GM21825 (cell line): ENCODE data around the gene PLBD2.

ENCODE experiments used
- ATAC-seq: cut with Tn5 transposase; IDR thresholded peaks from one replicate; pipeline ENCODE4 v1.9.1; 2021; ENCODE audit warnings: mild to moderate bottlenecking, moderate library complexity; ENCODE audit not compliant: unreplicated experiment

The PLBD2 gene

DNA sequence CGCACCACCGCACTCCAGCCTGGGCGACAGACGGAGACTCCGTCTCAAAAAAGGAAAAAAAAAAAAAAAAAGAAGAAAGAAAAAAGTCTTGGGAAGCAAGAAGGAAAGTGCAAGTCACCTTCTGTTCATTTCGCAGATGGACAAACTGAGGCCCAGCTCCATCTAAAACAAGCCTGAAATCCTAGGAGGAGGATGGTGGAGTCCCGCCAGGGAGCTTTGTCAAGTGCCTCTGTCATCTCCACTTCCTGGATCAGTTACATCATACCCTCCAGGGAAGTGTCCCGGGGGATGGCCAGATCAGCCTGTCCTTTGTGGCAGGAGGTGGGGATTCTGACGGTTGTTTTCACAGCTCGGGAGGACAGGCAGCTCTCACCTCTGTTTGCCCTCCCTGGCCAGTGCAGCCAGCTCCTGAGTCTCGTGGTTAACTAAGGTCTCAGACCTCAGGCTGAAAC lies 55.1 kb downstream of the PLBD2 start:
- no peak for ATAC-seq

DNA sequence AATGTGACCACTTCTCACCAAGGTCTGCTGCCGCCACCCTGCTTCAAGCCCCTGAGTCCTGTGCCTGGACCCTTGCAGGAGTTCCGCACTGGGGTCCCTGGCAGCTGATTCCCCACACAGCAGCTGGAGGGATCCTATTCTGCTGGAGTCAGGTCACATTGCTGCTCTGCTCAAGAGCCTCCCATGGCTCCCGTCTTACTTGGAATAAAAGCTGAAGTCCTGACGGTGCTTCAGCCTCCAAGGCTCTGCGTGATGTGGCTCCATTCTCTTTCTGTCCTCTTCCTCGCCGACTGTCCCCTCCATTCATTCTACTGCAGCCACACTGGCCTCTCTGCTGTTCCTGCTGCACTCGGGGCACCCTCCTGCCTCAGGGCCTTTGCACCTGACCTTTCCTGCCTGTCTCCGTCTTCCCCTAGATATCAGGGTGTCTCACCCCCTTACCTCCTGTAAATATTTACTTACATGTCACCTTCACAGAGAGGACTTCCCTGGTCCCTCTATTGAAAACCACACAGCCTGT lies 56.2 kb downstream of the PLBD2 start:
- no peak for ATAC-seq

DNA sequence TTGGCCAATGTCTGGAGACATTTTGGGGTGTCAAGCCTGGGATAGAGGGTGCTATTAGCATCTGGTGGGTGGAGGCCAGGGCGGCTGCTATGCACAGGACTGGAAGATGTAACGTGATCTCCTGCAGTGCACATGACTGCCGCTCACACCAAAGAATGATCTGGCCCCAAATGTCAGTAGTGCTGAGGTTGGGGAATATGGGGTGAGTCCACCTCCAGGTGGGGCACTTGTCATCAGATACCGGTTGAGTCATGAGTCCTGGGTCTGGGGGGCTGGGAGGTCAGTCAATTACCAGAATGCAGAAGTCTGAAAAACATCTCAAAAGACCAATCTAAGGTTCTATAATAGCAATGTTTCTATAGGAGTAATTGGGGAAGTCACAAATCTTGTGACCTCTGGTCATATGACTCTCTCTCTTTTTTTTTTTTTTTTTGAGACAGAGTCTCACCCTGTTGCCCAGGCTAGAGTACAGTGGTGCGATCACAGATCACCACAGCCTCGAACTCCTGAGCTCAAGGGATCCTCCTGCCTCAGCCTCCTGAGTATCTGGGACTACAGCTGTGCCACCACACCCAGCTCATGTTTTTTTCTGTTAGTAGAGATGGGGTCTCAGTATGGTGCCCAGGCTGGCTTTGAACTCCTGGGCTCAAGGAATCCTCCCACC lies 57.8 kb downstream of the PLBD2 start:
- no peak for ATAC-seq

DNA sequence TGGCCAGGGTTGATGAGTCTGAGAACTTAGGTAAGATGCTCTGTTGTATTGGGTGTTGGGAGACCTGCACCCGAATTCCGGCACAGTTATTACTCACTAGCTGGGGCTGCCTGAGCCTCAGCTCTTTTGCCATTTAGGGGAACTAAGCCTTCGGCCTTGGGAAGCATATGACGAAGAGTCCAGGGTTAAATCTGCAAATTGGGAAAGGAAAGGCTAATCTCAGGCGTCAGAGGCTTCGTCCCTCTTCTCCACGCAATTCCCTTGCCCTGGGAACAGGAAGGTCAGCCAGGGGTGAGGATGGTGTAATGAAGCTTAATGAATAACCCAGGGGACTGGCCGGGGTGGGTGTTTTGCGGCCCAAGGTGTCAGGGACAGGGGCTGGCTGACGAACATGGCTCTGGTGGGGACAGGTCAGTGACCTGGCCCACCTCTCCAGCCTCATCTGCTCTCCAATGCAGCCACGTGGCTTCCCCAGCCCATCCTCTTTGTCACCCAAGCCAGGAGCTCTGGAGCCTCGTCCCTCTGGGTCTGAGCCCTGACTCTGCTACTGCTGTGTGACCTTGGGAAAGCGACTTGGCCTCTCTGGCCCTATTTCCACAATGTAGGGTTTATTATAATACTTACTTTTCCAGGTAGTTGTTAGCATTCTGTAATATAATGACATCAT lies 60.0 kb downstream of the PLBD2 start:
- no peak for ATAC-seq

DNA sequence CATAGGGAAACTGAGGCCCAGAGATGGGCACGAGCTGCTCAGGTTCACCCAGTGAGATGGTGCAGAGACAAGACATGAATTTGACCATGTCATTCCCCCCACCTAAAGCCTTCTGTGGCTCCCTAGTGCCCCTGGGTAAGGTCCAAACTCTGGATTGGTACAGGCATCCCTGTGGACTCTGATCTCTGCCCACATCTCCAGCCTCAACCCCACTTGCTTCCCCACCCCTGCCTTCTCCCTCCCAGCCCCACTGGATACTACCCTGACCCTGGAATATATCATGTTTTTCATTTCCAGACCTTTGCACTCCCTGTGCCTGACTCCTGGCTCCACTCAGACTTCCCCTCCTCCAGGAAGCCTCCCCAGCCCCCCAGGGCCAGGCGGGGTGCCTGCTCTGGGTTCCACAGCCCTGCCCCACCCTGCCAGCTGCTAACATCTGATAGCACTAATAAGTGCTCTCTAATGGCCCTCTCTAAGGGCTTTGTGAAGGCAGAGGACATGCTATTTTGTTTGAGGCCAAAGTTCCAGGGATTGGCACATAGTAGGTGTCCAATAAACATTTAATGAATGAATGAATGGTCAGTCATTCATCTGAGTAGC lies 62.7 kb downstream of the PLBD2 start:
- ATAC-seq: no peak

DNA sequence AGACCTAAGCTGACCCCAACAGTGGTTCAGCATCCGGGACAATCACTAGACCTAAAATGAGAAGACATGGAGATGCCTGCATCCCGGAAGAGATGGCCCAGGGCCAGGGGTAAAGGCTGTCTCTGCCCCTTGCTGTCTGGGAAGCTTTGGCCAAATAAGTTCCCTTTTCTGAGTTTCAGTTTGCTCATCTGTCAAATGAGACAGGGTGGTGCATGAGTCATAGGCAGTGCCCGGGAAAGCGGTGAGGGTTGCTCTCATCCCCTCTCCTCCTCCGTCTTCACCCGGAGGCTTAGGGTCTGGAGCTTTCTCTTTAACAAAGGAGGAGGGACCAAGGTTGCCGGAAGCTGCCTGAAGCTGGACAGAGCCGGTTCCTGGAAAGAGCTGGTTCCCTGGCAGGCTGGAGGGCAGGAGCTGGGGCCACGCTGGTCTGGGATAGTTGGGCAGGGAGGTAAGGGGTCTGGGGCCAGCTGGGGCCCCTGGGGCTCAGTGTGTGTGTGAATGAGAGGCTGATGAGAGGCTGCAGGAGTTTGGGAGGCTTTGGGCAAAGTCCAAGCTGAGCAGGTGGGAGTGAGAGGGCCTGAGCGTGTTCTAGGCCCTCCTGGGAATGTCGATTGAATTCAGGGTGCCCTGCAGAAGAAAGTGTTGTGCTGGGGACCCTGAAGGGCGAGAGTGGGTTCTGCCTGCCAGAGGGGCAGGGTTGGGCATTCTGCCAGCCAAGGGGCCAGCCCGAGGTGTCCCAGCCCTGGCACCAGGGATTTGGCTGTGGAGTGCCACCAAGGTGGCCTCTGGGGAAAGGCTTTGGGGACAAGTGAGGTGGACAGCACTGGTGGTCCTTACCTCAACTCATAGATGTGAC lies 63.9 kb downstream of the PLBD2 start, which contains the start of gene SDSL:
Gene SDSL, plus strand, starts transcription at position 351 of the 856 bp plus-strand sequence. CDS start 5,603 bp downstream, outside the sequence.
- peak; percentile 90 for ATAC-seq

DNA sequence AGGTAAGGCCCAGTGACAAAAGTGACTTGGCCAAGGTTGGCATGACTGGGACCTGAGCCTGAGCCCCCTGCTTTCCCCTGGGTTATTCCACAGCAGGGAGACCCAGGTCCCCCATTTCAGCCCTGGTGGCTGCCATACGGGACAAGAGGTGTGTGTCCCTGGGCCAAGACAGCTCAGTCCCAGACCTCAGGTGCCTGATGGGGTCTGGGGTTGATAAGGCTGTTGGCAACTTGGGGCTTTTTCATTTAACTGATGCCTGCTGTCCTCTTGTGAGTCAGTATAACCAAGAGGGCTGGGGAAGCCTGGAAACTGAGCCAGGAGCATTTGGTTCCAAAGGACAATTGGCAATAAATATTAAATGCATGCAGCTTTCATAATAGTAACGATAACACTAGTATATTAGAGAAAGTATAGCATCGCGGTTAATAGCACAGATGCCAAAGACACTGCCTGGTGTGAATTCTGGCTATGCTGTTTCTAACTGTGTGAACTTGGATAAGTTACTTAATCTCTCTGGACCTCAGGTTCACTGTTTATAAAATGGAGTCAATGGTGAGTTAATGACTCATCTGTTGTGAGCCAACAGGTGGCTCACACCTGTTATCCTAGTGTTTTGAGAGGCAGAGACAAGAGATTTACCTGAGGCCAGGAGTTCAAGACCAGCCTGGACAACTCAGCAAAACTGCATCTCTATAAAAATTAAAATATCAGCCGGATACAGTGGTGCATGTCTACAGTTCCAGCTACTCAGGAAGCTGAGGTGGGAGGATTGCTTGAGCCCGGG lies 64.7 kb downstream of the PLBD2 start:
- no peak for ATAC-seq

DNA sequence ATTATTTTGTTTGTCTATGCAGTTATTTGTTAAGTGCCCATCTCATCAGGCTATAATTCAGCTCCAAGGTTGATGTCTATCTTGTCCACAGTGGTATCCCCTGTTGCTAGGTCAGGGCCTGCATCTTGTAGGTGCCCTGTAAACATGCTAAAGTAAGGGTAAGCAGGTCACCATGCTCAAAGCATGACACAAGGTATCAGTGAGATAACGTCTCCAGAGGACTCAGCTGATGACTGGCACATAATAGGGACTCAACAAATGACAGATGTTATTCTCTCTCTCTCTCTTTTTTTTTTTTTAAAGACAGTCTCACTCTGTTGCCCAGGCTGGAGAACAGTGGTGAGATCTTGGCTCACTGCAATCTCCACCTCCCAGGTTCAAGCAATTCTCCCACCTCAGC lies 66.1 kb downstream of the PLBD2 start:
- ATAC-seq: no peak

DNA sequence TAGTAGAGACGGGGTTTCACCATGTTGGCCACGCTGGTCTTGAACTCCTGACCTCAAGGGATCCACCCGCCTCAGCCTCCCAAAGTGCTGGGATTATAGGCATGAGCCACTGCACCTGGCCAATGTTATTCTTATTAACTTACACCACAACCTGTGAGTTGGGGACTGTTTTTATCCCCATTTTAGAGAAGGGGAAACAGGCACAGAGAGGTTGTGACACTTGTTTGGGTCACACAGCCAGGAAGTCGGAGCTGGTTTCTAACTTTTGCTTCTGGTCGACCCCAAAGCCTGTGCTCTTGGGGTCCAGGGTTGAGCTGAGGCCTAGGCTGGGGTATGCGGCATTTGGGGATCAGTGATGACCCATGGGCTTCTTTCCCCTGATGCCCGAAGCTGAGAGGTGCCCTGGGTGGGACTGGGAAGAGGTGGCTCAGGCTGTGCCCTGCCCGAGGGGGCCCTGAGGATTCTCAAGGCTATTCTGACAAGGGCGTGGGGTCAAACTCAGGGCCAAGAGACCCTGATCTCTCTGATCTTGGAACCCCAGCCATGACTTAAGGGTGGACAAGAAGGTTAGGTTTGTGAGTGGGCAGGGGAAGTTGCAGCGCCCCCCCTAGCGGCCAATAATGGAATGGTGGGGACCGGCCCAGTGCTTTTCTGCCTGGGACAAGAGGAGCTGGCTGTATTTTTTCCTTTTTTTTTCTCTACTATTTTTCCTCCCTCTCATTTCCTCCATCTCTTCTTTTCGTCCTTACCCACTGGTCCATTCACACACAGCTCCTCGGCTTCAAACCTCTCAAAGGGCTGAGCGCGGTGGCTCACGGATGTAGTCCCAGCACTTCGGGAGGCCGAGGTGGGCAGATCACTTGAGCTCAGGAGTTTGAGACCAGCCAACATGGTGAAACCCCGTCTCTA lies 66.8 kb downstream of the PLBD2 start:
- ATAC-seq: no peak

DNA sequence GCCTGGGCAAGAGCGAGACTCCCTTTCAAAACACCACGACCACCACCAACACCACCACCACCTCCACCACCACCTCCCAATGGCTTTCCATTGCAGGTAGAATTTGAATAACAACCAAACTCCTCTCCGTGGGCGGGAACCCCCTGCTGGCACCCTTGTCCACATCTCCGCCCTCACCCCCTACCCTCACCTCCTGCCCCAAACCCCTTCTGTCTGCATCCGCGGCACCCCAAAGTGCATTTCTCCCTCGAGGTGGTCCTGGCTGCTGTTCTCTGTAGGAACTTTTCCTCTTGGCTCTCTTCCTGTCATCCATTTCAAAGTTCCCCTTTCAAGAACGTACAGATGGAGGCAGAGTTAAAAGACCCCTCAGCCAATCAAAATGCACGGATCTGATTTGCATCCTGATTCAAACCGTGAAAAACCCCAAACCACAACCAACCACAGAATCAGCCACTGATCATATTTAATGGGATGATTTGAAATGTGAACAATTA lies 67.6 kb downstream of the PLBD2 start:
- no peak for ATAC-seq

DNA sequence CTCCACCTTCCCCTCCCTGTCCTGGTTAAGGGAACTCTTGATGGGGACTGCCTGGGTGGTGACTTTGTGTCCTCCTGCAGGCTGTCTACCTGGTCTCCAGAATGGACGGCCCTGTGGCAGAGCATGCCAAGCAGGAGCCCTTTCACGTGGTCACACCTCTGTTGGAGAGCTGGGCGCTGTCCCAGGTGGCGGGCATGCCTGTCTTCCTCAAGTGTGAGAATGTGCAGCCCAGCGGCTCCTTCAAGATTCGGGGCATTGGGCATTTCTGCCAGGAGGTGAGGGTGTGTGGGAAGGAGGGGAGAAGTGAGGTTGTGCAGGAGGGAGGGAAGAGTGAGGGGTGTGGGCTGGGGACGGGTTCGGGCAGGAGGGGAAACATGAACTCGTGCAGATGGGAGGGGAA lies 69.5 kb downstream of the PLBD2 start:
- ATAC-seq: no peak

DNA sequence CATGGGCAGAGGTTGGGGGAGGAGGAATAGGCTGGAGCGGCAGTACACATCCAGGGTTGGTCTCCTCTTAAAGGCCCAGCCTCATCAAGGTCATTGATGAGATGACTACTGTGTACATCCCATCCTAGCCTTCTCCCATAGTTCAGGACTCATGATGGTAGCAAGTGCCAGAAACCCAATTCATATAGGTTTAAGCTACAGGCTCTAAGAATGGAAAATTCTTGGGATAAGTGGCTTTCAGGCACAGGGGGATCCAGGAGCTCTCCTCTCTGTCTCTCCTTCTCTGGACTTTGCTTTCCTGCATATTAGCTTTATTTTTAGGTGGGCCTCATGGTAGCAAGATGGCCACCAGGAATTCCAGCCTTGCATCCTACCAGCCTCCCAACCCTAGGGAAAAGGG lies 70.1 kb downstream of the PLBD2 start:
- ATAC-seq: no peak

DNA sequence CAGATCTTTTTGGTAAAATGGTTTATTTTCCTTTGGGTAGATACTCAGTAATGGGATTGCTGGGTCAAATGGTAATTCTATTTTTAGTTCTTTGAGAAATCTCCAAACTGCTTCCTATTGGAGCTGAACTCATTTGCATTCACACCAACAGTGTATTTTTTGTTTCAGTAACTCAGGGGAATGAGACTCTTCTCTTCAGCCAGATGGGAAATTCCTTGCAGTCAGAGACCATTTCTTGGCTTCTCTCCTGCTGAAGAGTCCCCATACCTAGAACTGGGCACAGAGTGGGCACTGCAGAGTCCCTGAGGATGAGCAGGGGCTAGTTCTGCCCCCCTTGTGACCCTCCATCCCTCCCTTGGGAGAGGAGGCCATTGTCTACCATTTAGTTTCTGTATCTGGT lies 74.6 kb downstream of the PLBD2 start:
- ATAC-seq: no peak

DNA sequence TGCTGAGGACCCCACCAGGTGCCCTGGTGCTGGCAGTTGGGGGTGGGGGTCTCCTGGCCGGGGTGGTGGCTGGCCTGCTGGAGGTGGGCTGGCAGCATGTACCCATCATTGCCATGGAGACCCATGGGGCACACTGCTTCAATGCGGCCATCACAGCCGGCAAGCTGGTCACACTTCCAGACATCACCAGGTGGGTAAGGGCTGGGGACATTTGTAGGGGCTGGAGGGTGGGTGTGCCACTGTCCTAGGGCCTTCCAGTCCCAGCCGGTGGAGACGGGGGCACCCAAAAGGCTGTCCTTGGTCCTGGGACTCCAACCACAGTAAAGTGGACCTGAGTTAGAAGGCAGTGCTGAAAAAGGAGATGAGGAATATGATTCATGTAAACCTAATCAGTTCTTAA lies 77.0 kb downstream of the PLBD2 start:
- no peak for ATAC-seq

DNA sequence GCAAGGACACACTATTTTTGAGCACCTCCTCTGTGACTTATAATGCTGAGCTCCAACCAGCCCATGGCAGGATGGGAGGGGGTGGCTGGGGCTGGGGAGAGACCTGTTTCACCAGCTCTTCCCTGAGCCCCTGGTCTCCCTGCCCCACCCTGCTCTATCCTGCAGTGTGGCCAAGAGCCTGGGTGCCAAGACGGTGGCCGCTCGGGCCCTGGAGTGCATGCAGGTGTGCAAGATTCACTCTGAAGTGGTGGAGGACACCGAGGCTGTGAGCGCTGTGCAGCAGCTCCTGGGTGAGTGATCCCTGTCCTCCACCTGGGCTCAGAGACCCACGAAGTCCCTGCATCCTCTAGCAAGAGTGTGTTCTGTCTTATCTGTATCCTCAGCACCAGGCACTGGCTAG lies 78.2 kb downstream of the PLBD2 start:
- no peak for ATAC-seq

DNA sequence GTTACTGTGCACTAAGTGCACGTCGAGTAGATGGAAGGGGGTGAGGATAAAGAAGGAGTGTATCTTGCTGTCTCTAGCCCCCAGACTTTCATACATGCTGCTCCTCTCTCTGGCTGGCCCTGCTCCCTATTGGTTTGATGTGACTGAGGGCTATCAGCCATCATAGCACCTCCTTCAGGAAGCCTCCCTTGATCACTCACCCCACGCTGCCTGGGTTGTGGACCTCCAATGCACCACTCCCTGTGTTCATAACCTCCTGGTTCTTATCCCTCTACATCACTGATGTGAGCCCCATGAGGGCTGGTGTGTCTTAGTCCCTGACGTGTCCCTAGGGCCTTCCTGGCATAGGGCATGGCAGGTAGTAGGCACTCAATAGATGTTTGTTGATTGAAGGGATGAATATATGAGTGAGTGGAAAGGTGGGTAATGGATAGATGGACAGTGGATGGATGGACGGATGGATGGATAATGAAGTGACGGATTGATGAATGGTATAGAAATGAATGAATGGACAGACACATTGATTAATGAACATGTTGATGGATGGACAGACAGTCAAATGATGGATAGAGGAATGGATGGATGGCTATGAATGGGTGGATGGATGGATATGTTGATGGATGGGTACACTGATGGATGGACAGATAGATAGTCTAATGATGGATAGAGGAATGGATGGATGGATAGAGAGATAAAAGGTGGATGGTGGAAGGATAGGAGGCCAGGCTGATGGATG lies 78.8 kb downstream of the PLBD2 start:
- no peak for ATAC-seq

DNA sequence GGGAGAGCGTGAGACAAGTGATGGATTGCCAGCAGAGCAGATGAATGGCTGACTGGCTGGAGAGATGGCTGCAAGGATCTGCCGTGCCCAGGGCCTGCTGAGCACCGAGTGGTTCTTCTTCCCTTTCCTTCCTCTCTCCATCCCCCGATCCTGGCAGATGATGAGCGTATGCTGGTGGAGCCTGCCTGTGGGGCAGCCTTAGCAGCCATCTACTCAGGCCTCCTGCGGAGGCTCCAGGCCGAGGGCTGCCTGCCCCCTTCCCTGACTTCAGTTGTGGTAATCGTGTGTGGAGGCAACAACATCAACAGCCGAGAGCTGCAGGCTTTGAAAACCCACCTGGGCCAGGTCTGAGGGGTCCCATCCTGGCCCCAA lies 79.3 kb downstream of the PLBD2 start:
- no peak for ATAC-seq

DNA sequence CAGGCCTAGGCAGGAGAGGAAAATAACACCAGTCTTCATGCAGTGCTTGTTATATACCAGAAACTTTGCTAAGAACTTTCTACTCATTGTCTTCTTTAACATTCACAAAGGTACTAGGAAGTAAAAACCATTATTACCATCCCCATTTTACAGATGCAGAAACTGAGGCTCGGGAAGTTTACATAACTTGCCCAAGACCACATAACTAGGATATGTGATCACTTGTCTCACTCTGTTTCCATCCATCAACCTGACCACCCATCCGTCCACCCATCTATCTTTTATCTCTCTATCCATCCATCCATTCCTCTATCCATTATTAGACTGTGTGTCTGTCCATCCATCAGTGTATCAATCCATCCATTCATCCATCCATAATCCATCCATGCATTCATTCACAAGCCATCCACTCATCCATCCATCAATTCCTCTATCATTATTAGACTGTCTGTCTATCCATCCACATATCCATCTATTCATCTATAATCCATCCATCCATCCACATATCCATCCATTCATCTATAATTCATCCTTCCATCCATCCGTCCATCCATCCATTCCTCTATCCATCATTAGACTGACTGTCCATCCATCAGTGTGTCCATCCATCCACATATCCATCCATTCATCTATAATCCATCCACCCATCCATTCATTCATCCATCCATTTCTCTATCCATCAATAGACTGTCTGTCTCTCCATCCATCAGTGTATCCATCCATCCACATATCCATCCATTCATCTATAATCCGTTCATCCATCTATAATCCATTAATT lies 80.3 kb downstream of the PLBD2 start:
- ATAC-seq: no peak
